Kasumi-1 (cell line): ENCODE results near the gene PLEKHA8.

ENCODE experiments used
- DNase-seq, 2 experiments: peaks; one replicate each; lab custom pipeline; 2025; lab: John Stamatoyannopoulos, UW

Gene PLEKHA8

DNA sequence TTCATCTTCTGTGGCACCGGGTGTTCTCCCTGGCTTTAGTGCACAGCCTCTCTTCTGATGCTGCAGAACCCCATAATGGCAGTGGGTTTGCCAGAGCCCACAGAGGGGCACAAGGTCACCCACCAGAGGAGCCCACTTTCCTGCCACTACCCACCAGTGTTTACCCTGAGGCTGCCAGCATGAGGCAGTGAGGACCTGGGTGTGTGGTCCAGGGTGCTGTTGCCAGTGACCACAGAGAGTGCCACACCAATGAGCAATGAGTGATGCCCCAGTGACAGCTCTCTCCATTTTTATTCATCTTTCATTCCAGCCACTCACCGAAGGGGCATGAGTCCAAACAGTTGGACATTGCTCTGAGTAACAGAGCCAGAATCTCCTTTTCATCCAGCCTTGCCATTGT lies 141.4 kb downstream of the PLEKHA8 start:
- no peak for DNase-seq

DNA sequence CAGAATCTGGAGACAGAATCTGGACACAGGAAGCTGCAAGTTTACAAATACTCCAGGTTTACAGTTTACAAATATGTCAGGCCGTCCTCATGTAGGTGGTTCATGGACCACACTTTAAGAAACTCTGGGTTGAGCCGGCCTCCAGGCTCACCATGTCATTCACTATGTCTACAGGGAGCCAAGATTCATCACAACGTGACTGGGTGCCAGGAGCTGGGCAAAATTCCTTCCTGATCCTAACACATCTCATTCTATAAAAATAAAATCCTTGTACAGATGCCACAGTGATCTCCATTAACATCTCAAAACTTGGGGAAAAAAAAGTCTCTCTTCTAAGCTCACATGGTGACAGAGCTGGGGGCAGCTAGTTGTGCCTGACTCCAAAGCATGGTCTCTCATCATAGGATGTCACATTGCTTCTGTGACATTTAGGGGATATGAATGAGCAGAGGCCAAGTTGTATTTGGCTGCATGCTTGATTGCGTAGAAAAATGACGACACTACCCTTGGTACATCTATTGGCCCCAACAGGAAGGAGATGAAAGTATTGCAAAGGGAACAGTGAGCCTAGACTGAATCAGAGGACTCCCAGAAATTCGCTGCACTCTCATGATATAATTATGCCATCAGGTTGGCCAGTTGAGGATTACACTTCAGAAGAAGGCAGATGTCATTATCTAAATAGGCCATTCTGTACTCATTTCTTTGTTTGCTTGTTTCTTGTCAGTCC lies 142.4 kb downstream of the PLEKHA8 start:
- no peak for DNase-seq

DNA sequence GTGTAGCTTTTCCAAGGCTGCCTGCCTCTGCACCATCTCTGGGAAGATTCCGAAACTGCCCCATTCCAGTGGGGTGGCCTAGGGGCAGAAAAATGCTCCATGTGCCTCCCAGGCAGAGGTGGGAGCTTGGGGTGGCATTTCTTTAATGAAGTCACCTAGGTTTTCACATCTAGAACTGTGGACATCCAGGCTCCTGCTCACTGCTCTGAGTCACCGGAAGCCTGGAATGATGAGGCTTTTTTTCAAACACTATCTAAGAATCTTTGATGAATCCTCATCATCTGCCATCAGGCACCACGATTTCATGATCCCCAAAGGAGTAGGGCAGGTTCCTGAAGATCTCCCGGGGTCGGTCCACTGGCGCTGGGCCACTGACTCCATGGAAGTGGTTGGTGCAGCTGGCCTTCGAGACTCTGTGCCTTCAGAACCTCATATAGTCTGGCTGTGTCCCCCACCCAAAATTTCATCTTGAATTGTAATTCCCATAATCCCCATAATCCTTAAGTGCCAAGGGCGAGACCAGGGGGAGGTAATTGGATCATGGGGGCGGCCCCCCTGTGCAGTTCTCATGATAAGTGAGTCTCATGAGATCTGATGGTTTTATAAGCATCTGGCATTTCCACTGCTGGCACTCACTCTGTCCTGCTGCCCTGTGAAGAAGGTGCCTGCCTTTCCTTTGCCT lies 143.7 kb downstream of the PLEKHA8 start:
- DNase-seq = no peak

DNA sequence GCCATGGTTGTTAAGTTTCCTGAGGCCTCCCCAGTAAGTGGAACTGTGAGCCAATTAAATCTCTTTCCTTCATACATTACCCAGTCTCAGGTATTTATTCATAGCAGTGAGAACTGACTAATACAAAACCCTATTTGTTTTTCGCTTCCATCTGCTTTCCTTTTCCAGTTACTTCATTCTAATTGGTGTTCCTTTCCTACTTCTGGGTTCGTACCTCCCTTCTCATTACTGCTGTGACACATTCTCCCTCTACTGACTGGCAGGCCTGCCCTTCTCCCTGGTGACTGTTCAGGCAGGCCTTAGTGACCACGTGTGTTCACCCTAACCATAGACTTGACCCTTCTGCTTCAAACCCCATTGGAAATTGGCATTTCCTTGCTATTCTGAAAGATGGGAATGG lies 144.2 kb downstream of the PLEKHA8 start:
- DNase-seq = no peak

DNA sequence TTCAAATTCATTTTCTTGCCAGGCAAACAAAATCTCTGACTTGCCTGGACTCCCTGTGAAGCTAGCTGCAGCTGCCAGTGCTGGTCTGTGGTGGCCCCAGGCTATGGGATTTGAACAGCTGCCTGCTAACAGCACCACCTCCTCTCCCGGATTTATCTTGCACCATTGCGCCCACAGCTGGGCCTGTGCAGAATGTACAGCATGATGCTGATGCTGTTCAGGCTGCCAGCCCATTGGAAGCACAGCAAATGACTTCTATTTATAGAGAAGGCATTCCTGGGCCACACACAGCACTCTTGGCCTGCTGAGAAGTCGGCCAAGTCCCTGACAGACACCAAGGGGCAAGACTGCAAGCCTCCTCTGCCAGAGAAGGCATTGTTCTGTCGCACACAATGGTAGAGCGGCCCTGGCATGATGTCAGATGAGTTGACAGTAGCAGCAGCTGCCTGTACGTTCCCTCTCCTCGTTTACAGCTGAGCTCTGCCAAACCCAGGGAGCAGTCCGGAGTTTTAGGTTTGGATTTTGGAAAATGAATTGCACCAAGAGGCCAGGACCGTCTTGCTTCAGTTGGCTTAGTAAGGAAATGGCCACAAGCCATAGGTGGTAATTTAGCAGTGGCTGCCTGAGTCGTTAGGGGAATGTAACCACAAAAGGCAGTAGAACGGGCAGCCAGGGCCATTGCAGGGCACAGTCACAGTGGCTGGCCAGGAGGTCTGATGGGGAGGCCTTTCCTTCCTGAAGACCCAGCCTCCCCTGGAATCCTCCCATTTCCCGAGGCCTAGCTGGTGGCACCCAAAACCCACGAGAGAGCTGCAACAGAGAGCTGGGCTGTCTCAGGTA lies 145.1 kb downstream of the PLEKHA8 start:
- DNase-seq = no peak

DNA sequence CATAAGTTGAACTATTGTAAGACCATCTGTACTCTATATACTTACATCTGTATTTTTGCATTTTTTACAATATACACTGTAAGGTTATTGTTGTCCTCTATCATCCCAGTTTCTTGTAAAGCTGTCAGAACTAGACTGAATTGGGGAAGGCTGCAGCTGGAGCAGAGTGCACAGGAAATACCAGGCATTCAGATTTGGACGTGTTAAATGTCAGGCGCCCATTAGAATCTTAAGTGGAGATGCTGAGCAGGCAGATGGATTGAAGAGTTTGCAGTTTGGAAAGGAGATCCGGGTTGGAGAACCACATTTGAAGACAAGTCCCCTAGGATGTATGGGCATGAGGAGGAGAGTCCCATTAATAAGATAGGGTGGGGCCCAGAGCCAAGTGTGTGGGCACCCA lies 147.0 kb downstream of the PLEKHA8 start:
- DNase-seq = no peak

DNA sequence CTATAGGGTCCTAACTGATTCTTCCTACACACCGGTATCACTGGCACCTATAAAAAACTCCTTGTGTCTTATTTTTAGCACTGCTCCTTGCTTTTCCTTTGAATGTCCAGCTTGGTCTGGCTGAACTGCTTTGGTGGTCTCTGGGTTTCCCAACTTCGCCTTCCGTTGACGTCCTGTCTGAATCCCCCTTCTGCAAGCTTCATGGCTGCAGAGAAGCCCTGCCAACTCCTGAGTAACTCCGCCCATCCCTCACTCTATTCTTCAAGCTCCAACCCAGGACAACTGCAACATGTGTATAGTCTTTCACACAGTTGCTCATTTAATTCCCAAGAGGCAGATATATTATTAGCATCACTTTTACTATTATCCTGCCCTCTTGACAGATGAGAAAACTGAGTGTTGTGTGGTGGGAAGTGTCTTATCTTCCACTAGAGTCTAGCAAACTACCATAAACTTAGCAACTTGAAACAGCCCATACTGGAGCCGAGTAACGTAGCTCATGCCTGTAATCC lies 147.5 kb downstream of the PLEKHA8 start:
- DNase-seq = no peak

DNA sequence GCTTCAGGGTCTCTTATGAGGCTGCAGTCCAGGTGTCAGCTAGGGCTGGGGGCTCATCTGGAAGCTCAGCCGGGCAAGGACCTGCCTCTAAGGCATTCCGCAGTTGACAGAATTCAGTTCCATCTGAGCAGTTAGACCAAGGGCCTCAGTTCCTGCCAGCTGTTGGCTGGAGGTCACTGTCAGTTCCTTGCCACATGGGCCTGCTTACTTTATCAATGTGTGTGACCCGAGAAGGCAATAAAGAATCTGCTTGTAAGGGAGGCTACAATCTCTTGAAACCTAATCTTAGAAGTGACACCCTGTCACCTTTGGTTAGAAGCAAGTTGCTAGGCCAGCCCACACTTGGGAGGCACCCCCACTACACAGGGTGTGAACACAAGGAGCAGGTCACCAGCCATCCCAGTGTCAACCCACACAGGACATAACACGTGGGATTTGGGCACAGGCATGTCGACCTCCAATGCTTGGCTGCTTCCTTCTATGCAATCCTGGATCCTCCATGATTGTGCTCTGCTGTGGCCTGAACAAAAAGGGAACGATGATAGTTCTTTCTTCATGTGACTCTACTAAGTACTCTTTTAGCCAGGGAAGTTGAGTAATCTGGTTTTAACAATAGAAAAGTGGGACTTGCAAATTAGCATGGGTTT lies 148.4 kb downstream of the PLEKHA8 start:
- DNase-seq = no peak

DNA sequence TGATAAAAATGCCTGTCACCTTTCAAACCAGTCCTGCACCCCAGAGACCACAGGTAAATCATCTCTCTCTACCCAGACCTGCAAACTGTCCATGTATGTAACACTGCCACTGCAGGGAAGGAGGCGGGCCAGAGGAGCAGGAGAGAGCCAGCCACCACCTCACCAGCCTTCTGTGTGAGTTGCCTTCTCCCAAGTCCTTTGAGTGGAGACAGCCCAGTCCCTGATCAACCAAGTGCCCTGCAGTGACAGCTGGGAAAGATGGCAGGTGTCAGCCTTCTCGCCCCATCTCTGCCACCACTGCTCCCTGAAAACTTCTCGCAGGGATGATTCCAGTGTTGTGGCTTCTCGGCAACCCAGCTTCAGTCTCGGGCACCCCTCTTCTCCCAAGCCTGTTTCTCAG lies 149.0 kb downstream of the PLEKHA8 start:
- no peak for DNase-seq

DNA sequence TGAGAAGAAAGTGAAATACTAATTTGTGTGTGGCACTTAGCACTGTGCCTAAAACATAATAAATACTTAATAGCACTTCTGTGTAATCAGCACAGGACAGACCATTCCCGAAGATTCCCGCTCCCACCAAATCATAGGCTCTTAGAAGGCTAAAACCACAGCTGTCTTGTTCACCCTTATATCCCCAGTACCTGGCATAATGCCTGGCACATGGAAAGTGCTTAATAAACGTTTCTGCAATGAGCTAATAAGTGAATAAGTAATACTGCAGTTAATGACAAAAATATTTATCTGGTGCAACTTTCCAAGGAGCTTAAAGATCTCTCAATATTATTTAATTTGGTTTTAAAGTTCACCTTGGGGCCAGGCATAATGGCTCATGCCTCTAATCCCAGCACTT lies 149.8 kb downstream of the PLEKHA8 start:
- DNase-seq = no peak

DNA sequence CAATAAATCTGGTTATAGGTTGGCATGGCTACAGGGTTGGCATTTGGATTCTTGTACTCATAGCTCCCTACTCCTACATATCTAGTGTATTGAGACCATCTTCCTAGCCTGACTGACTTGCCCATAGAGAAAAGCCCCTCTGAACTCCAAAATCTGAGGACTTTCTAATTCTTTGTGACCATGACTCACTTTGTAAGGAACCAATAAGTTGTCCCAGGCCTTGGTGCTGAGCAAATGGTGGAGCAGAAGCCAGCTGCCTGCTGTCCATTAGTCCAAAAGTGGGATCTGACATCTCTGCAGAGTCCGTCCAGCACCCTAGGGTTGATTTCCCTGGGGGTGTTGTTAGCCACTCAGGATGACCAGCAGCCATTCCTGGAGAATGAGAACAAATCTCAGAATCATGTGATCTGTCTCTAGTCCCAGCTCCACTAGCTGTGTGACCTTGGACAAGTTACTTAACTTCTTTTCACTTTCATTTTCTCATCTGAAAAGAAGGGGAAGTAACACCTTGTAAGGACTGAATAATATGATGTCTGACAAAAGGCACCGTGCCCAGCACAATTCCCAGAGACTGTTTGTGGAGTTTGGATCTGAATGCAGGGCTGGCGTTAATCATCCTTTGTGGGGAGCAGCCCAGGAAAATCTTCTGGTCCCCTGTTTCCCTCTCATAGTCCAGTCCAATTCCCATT lies 150.7 kb downstream of the PLEKHA8 start:
- DNase-seq = no peak
